RWPE1 (cell line): ENCODE data around the gene MYO16.

ENCODE experiments used
- CTCF ChIA-PET: fragments of 350-600 bp; sonication (Branson Sonifier 250); formaldehyde crosslinking; extraction: SDS; loops from one replicate; lab custom pipeline; 2021; lab: Yijun Ruan, JAX
- POLR2A ChIA-PET: fragments of 400-600 bp; formaldehyde crosslinking; extraction: SDS; loops from one replicate; lab custom pipeline; 2020; ENCODE audit warnings: antibody characterized with exemption; ENCODE audit not compliant: low non-redundant PET; lab: Yijun Ruan, JAX
- DNase-seq: peaks from one replicate; pipeline ENCODE4 v3.0.0; 2012; ENCODE audit warnings: low spot score
- H3K27ac ChIP-seq: fragments of 450-650 bp; 2 replicates; pipeline ENCODE4 v1.5.1; 2017
- TF ChIP-seq, protein P1 (sequence below): fragments of 450-650 bp; conservative IDR thresholded peaks from 2 replicates; pipeline ENCODE4 v1.5.1; 2017; ENCODE audit warnings: low read depth, mild to moderate bottlenecking

The MYO16 gene

DNA sequence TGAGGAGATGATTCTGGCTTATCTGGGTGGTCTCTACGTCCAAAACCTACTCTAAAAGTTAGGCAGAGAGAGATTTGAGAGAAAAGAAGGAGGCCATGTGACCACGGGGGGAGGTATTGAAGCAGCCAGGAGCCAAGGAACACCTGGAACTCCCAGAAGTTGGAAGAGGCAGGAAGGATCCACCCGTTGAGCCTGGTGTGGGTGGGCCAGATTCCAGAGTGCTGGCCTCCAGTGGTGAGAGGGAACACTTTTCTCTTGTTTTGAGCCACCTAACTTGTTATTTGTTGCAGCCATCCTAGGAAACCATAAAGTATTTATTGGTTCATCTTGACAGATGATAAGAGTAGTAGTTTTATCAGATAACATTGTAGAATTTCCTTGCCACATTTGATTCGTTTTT, 396.9 kb downstream of the MYO16 start:
- CTCF ChIA-PET = no interaction called here
- no peak for DNase-seq
- no peak overlapping the region for H3K27ac ChIP-seq
- POLR2A ChIA-PET = no interaction called here
- TF ChIP-seq, protein P1, sequence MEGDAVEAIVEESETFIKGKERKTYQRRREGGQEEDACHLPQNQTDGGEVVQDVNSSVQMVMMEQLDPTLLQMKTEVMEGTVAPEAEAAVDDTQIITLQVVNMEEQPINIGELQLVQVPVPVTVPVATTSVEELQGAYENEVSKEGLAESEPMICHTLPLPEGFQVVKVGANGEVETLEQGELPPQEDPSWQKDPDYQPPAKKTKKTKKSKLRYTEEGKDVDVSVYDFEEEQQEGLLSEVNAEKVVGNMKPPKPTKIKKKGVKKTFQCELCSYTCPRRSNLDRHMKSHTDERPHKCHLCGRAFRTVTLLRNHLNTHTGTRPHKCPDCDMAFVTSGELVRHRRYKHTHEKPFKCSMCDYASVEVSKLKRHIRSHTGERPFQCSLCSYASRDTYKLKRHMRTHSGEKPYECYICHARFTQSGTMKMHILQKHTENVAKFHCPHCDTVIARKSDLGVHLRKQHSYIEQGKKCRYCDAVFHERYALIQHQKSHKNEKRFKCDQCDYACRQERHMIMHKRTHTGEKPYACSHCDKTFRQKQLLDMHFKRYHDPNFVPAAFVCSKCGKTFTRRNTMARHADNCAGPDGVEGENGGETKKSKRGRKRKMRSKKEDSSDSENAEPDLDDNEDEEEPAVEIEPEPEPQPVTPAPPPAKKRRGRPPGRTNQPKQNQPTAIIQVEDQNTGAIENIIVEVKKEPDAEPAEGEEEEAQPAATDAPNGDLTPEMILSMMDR = no peak

DNA sequence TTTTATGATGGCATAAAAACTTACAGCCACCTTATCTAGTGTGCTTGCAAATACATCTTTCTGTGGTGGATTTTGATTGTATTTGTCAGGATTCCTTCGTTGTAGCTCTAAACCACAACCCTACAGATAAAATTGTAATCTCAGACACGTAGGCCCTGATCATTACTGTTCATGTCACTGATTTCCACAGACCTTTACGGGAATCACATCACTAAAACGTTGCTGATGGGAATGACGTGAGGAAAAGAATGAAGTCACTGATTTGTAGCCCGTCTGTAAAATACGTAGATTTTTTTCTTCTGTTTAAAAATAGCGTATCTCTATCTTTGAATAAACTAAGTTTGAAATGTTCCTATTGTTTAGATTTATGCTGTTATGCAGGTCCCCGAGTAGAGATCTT, 399.2 kb downstream of the MYO16 start:
- TF ChIP-seq, protein P1 = no peak
- H3K27ac ChIP-seq = no peak overlapping the region
- ChIA-PET CTCF (no interaction called here), POLR2A (no interaction called here)
- no peak for DNase-seq

DNA sequence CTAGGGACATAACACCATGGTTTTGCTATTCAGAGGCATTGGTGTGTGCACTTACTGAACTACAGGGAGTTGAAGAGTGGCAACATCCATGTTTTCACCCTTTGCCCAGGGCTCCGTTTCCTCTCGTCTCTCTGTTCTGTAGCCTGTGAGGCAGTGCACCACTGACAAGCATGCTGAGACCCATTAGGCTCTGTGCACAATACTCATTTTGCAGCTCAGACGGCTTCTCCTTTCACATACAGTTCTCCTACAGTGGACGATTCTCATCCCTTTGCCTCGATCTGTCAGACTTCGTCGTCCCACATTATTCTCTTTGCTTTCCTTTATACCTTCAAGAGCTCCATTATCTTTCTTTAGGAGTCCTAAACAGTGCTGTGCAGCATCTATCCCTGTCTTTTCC, 403.7 kb downstream of the MYO16 start:
- DNase-seq = no peak
- ChIA-PET CTCF (no interaction called here), POLR2A (no interaction called here)
- no peak overlapping the region for H3K27ac ChIP-seq
- TF ChIP-seq, protein P1 = no peak

DNA sequence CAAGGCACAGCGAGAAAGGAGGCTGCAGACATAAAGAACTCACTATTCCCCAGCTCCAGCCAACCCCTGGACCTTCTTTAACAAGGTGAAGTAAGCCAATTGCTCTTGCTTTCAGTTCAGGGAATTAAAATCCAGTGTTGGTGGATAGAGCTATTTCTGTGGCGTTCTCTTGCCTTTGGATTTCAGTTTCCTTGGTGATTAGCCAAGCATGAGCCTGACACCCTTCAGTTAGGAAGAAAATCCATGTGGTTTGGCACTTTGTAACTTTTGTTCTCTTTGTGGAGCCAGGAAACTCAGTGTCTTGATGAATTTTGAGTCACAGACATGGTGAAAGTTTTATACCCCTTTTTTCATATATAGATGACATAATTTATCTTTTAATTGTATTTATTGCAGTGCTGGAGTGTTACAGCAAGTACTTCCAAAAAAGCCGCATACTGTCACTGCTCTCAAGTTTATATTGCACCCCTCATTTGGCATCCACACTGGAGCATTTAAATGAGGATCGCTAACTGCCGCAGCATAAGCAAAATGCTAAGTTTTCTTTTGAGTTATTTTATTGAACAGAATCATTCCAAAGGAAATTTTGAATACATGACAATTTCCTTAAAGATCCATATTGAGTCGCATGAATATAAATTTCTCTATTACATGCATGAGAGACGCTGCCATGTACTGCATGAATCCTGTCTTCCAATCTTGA, 406.8 kb downstream of the MYO16 start:
- TF ChIP-seq, protein P1 = no peak
- no peak overlapping the region for H3K27ac ChIP-seq
- ChIA-PET CTCF (no interaction called here), POLR2A (no interaction called here)
- no peak for DNase-seq

DNA sequence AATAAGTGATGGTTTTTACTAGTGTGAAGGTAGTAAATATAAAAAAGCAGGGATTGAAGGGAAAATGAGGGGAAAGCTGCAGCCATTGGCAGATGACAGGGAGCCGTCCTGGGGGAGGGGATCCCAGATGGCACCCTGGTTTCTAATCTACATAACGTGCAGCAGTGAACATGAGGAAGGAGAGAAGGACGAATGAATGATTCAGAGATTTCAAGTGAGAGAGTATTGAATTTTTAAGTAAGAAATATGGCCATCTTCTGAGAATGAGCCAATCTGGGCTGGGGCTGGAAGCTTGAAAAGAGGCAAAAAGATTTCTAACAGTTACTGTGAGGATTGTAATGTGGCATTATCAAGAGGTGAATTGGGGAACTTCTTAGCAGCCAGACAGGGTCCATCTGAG, 414.2 kb downstream of the MYO16 start:
- no peak overlapping the region for H3K27ac ChIP-seq
- ChIA-PET CTCF (no interaction called here), POLR2A (no interaction called here)
- TF ChIP-seq, protein P1 = no peak
- DNase-seq = no peak

DNA sequence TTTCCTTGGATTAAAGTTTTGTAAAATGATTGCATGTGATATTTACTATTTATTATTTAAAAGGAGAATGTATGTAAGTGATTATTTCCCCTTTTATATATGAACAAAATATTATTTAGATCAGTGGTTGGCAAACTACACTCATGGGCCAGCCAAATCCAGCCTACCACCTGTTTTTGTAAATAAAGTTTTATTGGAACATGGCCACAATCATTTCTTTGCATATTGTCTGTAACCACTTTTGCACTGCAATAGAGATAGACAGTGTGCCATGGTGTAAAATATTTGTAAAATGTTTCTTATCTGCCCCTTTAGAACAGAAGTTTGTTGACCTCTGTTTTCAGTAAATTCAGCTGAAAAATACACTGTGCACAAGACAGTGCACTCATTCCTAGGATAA, 426.4 kb downstream of the MYO16 start:
- TF ChIP-seq, protein P1 = no peak
- POLR2A ChIA-PET = no interaction called here
- CTCF ChIA-PET = no interaction called here
- no peak overlapping the region for H3K27ac ChIP-seq
- no peak for DNase-seq
